HG02981 (cell line): ENCODE data around the gene DLEU7.

ENCODE experiments used
- ATAC-seq: cut with Tn5 transposase; IDR thresholded peaks from one replicate; pipeline ENCODE4 v1.9.1; 2021; ENCODE audit warnings: mild to moderate bottlenecking, moderate library complexity; ENCODE audit not compliant: unreplicated experiment

The DLEU7 gene

GRCh38 chr13:50797091-50797490 lies 46.4 kb downstream of the DLEU7 start:
- no peak for ATAC-seq

GRCh38 chr13:50796463-50796862 lies 47.0 kb downstream of the DLEU7 start:
- no peak for ATAC-seq

DNA sequence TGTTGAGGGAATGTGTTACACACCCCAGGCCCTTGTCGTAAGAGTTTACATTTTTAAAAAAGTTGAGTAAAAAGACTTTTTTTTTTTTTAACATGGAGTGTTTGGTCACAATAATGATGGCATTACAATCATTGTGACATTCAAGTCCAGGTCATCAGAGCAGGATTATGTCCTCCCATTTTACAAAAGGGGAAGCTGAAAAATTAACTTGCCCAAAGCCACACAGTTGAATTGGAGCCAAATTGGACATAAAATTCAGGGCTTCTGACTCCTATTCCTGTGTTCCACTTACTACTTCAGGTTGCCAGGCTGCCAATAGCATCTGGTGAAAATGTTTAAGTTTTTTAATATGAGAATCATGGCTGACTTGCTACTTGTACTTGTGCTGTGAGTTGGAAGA lies 49.3 kb downstream of the DLEU7 start:
- no peak for ATAC-seq

GRCh38 chr13:50793026-50793425 lies 50.5 kb downstream of the DLEU7 start:
- ATAC-seq = no peak

DNA sequence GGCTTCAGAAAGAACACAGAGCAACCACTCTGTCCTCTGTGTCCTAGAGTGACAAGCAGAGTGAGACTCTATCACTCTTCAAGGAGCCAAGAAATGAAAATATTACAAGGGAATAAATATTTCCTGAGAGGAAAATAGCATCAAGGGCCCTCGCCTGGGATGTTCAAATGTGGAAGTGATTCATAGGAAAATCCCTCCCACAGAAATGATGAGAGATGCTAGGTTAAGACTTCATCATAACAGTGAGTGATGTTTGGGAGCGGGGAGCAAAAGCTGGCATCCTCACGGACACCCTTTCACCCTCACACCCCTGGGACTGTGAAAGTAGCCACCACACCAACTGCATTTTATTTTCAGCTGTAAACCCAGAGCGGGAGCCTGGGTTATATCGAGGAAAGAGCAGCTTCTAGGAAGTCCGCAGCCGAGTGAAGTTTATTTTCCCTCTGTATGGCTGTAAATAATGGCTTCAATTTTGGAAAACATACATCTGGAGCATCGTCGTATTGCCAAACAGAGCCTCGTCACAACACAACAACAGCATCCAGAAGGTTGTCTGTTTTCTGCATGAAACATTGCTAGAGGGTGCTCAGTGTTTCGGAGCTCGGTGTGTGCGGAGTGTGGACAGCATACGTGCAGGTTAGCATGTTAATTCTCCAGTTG lies 54.8 kb downstream of the DLEU7 start:
- ATAC-seq = no peak

- ATAC-seq = no peak
Observed at GRCh38 chr13:50787316-50788195, 55.9 kb downstream of the DLEU7 start.

GRCh38 chr13:50783717-50784290 lies 59.7 kb downstream of the DLEU7 start:
- no peak for ATAC-seq

DNA sequence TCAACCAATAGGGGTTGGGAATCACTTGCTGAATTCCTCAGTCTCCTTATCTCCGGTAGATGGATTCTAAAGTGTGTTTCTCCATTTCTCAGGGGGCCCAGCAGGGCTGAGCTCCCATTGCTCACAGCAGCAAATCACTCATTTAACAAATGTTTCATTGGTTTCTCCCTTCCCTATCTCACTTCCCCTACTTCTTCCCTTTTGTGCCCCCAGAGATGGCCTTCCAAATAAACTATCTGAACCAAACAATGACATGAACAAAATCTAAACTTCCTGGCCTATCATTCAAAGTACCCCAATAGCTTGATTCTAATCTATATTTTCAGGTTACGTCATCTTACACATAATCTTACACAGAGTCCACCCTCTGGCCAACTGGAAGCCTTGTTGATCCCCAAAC lies 60.4 kb downstream of the DLEU7 start:
- ATAC-seq = no peak

DNA sequence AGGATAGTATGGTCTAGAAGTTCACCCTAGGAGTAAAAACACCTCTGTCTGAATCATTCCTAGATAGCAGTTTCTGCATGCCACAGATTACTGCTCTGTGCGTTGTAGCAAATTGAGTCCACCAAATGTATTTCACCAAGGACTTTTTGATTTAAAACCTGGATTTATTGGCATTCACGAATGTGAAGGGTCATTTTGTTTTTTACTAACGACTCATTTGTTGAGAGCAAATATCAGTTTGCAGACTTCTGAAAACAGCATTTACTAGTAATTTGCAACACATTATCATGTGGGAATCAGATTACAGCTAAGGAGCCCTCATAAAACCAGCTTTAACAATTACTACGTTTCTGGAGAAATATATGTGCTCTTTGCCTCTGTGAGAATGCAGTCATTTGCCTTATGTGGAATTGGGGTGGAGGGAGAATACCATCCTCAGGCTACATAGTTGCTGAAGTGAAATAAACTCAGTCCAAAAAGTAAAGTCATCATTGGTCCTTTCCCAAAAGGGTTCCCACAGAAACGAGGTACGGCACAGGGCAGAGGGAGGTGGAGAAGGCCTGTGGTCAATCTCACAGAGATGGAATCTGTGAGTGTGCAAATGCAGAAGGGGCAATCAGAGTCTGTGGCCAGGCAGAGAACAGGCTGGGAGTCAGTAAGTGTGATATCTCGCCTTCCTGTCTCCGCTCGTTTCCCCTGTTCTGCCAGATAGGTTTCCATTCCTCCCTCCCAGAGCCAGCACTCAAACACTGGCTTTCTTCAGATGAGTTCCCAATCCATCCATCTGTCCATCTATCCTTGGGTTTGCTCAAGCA lies 63.1 kb downstream of the DLEU7 start:
- no peak for ATAC-seq

GRCh38 chr13:50779443-50780200 lies 63.9 kb downstream of the DLEU7 start:
- ATAC-seq = no peak
